Astrocyte of the spinal cord (primary cell): ENCODE results near the gene C16orf74.

Source experiments
- DNase-seq: peaks from one replicate; pipeline ENCODE4 v3.0.0; 2011; ENCODE audit warnings: low read depth, low spot score
- H3K4me3 ChIP-seq: 2 replicates; pipeline ENCODE4 v1.5.1; 2011; ENCODE audit warnings: low read depth, mild to moderate bottlenecking, low read length, moderate library complexity
- in situ Hi-C: cut with HindIII; loops from 2 replicates; pipeline ENCODE4 v1.10.0; 2017; ENCODE audit warnings: low sequenced_read_pairs
- TF ChIP-seq, protein P1 (sequence below): IDR thresholded peaks from 2 replicates; pipeline ENCODE4 v1.5.1; 2012; ENCODE audit warnings: low read depth, mild to moderate bottlenecking, low read length, inconsistent platforms

The C16orf74 gene

GRCh38 chr16:85750827-85751697, at the start of gene C16orf74:
TSS of gene C16orf74 (minus strand) at chr16:85751096. CDS start at chr16:85735217, 15,879 bp downstream.
- in situ Hi-C loops, result no loop called here
- no peak for DNase-seq
- TF ChIP-seq, protein P1, sequence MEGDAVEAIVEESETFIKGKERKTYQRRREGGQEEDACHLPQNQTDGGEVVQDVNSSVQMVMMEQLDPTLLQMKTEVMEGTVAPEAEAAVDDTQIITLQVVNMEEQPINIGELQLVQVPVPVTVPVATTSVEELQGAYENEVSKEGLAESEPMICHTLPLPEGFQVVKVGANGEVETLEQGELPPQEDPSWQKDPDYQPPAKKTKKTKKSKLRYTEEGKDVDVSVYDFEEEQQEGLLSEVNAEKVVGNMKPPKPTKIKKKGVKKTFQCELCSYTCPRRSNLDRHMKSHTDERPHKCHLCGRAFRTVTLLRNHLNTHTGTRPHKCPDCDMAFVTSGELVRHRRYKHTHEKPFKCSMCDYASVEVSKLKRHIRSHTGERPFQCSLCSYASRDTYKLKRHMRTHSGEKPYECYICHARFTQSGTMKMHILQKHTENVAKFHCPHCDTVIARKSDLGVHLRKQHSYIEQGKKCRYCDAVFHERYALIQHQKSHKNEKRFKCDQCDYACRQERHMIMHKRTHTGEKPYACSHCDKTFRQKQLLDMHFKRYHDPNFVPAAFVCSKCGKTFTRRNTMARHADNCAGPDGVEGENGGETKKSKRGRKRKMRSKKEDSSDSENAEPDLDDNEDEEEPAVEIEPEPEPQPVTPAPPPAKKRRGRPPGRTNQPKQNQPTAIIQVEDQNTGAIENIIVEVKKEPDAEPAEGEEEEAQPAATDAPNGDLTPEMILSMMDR, result no peak
- H3K4me3 ChIP-seq, result peak within 1 kb of the TSS; percentile 42

- TF ChIP-seq, protein P1, result no peak
- in situ Hi-C loops, result no loop called here
- H3K4me3 ChIP-seq, result peak overlapping the region; percentile 93
- DNase-seq, result no peak
Observed at GRCh38 chr16:85800321-85800669, 49.4 kb upstream of the C16orf74 start.

DNA sequence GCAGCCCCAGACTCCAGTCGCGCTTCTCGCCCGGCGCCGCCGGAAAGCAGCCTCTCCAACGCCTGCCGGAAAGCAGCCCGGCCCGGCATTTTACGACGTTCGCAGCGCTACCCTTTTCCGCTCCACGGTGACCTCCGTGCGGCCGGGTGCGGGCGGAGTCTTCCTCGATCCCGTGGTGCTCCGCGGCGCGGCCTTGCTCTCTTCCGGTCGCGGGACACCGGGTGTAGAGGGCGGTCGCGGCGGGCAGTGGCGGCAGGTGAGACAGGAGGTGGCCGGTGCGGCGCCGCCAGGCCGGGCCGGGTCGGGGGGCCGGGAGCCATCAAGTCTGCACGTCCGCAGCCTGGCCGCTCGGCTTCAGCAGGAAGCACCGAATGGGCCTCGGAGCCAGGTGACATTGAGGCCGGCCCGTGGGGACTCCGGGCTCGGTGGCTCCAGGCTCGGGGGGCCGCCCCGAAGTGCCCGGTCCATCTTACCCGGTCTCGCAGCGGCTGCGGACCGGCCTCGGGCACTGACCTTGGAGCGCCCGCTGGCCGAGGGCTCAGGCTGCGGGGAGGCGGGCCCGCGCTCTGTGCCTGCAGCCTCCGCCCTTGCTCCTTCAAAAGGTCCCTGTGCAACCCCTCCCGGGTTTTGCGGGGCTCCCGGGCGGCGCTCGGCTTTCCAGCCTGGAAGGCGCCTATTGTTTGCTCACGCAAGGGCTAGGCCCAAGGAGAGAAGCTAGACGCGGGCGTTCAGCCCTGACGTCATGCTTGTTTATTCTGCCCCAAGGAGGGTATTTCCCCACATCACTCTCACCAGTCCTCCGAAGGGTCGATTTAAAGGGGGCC, 48.8 kb upstream of the C16orf74 start, which contains the start of the genes COX4I1 and EMC8:
COX4I1 (plus strand) TSS at position 199 of the 824 bp plus-strand sequence. CDS start 1,511 bp downstream, outside the sequence.
EMC8 (minus strand) TSS at position 48 of the 824 bp plus-strand sequence. CDS start 249 bp downstream, outside the sequence.
- in situ Hi-C loops, result no loop called here
- H3K4me3 ChIP-seq, result peak within 1 kb of the TSS; percentile 93
- TF ChIP-seq, protein P1, result no peak

DNA sequence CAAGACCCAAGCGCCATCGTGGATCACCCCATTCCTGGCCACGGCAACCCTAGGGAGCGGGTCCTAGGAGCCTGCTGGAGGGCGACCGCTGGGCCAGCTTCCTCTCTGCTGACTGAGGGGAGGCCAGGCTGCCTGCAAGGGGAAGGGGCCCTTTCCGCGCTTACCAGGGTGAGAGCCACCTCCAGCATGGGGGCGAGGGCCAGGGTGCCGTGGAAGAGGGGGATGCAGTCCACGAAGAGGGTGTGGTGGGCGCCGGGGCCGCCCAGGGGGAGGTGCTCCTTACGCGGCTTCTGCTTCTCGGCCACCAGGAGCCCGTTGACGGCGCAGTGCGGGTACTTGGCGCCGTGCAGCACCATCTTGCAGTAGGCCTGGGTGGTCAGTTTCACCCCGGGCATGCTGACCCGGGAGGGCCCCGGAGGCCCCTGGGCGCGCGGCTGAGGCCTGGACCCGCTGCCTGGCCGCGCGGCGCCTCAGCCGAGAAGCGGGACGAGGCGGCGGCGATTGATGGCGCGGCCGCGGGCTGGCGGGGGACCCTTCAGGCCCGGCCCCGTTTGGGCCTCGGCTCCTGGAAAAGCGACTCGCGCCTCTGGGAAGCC, 48.1 kb upstream of the C16orf74 start:
- TF ChIP-seq, protein P1, result no peak
- in situ Hi-C loops, result no loop called here

More for the DNA sequence above, 48.8 kb upstream of the C16orf74 start, which contains the start of the genes COX4I1 and EMC8:
- peak; percentile 93 for DNase-seq

GRCh38 chr16:85798283-85798776, 47.4 kb upstream of the C16orf74 start:
- peak overlapping the region; percentile 93 for H3K4me3 ChIP-seq
- in situ Hi-C loops, result no loop called here
- TF ChIP-seq, protein P1, result no peak
- no peak for DNase-seq

More for the DNA sequence above, 48.1 kb upstream of the C16orf74 start:
- no peak for DNase-seq
- H3K4me3 ChIP-seq, result peak overlapping the region; percentile 93

DNA sequence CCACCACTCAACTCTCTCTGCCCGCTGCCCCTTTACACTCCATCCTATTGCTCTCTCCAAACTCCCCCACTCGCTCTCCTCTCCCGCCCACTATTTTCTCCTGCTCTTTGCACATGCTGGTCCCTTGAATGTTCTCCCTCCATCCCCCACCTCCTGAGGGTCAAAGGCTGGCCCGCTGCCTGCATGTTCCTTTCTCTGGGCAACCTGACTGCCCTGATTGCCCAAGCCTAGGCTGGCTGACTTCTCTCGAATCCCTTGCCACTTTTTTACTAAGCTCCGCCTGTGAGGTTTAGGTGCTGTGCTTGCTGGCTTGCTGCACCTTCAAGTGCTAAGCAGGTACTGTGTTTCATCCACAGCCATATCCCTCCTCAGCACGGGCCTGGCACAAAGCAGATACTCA, 45.7 kb upstream of the C16orf74 start:
- in situ Hi-C loops, result no loop called here
- H3K4me3 ChIP-seq, result no peak overlapping the region
- DNase-seq, result no peak
- TF ChIP-seq, protein P1, result no peak
